Liver (tissue), 3 donors: ENCODE measurements around the gene MPP3.

Experiments
- GABPA ChIP-seq, 2 donors: IDR thresholded peaks in 1 of 2; conservative IDR thresholded peaks in 1 of 2; 2 replicates each; pipeline ENCODE4 v1.6.1; 2016; ENCODE audit warnings: antibody characterized with exemption in 2 of 2, mild to moderate bottlenecking in 1 of 2, moderate library complexity in 1 of 2
- RAD21 ChIP-seq, 2 donors: IDR thresholded peaks; 2 replicates each; pipeline ENCODE4 v1.6.1; 2016; ENCODE audit warnings: antibody characterized with exemption in 2 of 2, mild to moderate bottlenecking in 2 of 2
- SP1 ChIP-seq: IDR thresholded peaks from 2 replicates; pipeline ENCODE4 v1.6.1; 2018; ENCODE audit warnings: antibody characterized with exemption, mild to moderate bottlenecking
- TAF1 ChIP-seq: conservative IDR thresholded peaks from 2 replicates; pipeline ENCODE4 v1.6.1; 2016; ENCODE audit warnings: antibody characterized with exemption, mild to moderate bottlenecking
- YY1 ChIP-seq: IDR thresholded peaks from 2 replicates; pipeline ENCODE4 v1.6.1; 2016; ENCODE audit warnings: antibody characterized with exemption, mild to moderate bottlenecking
- TF ChIP-seq, protein P1 (sequence below): fragments of 150-350 bp; IDR thresholded peaks from 2 replicates; pipeline ENCODE4 v1.5.1; 2017; ENCODE audit warnings: improper control_type of control experiment, low read depth, low read length; ENCODE audit not compliant: missing input control
- TF ChIP-seq, protein P2 (sequence below): IDR thresholded peaks from 2 replicates; pipeline ENCODE4 v1.6.1; 2016; ENCODE audit warnings: antibody characterized with exemption, mild to moderate bottlenecking
- TF ChIP-seq, protein P3 (sequence below): IDR thresholded peaks from 2 replicates; pipeline ENCODE4 v1.6.1; 2016; ENCODE audit warnings: antibody characterized with exemption
- TF ChIP-seq, protein P4 (sequence below): IDR thresholded peaks from 2 replicates; pipeline ENCODE4 v1.6.1; 2016; ENCODE audit warnings: antibody characterized with exemption
- donor health status: healthy.
- donor health status: healthy.

- TF ChIP-seq SP1: no peak
- TF ChIP-seq, protein P1, sequence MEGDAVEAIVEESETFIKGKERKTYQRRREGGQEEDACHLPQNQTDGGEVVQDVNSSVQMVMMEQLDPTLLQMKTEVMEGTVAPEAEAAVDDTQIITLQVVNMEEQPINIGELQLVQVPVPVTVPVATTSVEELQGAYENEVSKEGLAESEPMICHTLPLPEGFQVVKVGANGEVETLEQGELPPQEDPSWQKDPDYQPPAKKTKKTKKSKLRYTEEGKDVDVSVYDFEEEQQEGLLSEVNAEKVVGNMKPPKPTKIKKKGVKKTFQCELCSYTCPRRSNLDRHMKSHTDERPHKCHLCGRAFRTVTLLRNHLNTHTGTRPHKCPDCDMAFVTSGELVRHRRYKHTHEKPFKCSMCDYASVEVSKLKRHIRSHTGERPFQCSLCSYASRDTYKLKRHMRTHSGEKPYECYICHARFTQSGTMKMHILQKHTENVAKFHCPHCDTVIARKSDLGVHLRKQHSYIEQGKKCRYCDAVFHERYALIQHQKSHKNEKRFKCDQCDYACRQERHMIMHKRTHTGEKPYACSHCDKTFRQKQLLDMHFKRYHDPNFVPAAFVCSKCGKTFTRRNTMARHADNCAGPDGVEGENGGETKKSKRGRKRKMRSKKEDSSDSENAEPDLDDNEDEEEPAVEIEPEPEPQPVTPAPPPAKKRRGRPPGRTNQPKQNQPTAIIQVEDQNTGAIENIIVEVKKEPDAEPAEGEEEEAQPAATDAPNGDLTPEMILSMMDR: no peak
- TF ChIP-seq, protein P2, sequence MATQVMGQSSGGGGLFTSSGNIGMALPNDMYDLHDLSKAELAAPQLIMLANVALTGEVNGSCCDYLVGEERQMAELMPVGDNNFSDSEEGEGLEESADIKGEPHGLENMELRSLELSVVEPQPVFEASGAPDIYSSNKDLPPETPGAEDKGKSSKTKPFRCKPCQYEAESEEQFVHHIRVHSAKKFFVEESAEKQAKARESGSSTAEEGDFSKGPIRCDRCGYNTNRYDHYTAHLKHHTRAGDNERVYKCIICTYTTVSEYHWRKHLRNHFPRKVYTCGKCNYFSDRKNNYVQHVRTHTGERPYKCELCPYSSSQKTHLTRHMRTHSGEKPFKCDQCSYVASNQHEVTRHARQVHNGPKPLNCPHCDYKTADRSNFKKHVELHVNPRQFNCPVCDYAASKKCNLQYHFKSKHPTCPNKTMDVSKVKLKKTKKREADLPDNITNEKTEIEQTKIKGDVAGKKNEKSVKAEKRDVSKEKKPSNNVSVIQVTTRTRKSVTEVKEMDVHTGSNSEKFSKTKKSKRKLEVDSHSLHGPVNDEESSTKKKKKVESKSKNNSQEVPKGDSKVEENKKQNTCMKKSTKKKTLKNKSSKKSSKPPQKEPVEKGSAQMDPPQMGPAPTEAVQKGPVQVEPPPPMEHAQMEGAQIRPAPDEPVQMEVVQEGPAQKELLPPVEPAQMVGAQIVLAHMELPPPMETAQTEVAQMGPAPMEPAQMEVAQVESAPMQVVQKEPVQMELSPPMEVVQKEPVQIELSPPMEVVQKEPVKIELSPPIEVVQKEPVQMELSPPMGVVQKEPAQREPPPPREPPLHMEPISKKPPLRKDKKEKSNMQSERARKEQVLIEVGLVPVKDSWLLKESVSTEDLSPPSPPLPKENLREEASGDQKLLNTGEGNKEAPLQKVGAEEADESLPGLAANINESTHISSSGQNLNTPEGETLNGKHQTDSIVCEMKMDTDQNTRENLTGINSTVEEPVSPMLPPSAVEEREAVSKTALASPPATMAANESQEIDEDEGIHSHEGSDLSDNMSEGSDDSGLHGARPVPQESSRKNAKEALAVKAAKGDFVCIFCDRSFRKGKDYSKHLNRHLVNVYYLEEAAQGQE: no peak
- TF ChIP-seq TAF1: no peak
- TF ChIP-seq GABPA (IDR thresholded peaks at IDR 0.05 in 1 of 2, conservative IDR thresholded peaks at IDR 0.05 in 1 of 2): no peak
- TF ChIP-seq YY1: no peak
- TF ChIP-seq, protein P3, sequence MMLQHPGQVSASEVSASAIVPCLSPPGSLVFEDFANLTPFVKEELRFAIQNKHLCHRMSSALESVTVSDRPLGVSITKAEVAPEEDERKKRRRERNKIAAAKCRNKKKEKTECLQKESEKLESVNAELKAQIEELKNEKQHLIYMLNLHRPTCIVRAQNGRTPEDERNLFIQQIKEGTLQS: no peak
- TF ChIP-seq, protein P4, sequence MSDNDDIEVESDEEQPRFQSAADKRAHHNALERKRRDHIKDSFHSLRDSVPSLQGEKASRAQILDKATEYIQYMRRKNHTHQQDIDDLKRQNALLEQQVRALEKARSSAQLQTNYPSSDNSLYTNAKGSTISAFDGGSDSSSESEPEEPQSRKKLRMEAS: no peak
- TF ChIP-seq RAD21 (IDR thresholded peaks at IDR 0.05): no peak
These were observed 48.3 kb downstream of the MPP3 start for GRCh38 chr17:43784628-43785101.
